Uterus (tissue), 4 donors: Measurements from ENCODE around the gene OPALIN. TPM values are rescaled to one million over a fixed set of nuclear protein-coding genes. Genes with fewer than 3 reads are reported as not detected.

Experiments used
- DNase-seq, 2 donors: peaks; one replicate each; pipeline ENCODE4 v3.0.0-alpha.2; 2019 to 2020
- H3K27ac ChIP-seq, 2 donors: fragments of 200-600 bp; sonication (generic); 1 replicate in 1 of 2; 2 replicates in 1 of 2; pipeline ENCODE4 v1.5.1; 2016 to 2018
- H3K27me3 ChIP-seq, 2 donors: fragments of 200-600 bp; sonication (generic); one replicate each; pipeline ENCODE4 v1.5.1; 2018 to 2019; ENCODE audit warnings: control low read depth in 1 of 2
- H3K36me3 ChIP-seq, 2 donors: fragments of 200-600 bp; sonication (generic); one replicate each; pipeline ENCODE4 v1.5.1; 2019; ENCODE audit warnings: control low read depth in 1 of 2
- H3K4me1 ChIP-seq, 2 donors: fragments of 200-600 bp; sonication (generic); one replicate each; pipeline ENCODE4 v1.5.1; 2018 to 2019; ENCODE audit warnings: control low read depth in 1 of 2
- H3K4me3 ChIP-seq, 2 donors: fragments of 200-600 bp; sonication (generic); 1 replicate in 1 of 2; 2 replicates in 1 of 2; pipeline ENCODE4 v1.5.1; 2018 to 2019; ENCODE audit warnings: mild to moderate bottlenecking in 1 of 2
- H3K9me3 ChIP-seq, 2 donors: fragments of 200-600 bp; sonication (generic); one replicate each; pipeline ENCODE4 v1.5.1; 2019; ENCODE audit warnings: control low read depth in 1 of 2
- POLR2A ChIP-seq, 2 donors: fragments of 450-650 bp; IDR thresholded peaks; one replicate each; pipeline ENCODE4 v1.6.1; 2016; ENCODE audit warnings: antibody characterized with exemption in 2 of 2, mild to moderate bottlenecking in 1 of 2, moderate library complexity in 1 of 2
- intact Hi-C: fragments of 100-400 bp; cut with DNase I; formaldehyde crosslinking; loops from one replicate; pipeline ENCODE4 v1.15.1; 2023; ENCODE audit warnings: low total_unique reads
- total RNA-seq, 4 donors: library from RNA; depleted of rRNA in 3 of 4; stranded (reverse); fragments of >200 nt in 3 of 4; gene quantifications; one replicate each; pipeline versions ENCODE4 v1.1.0 to v1.2.4, GENCODE V29; 2014 to 2023
- TF ChIP-seq, protein P1 (sequence below), 4 experiments: fragments of 200-600 bp in 2 of 4; fragments of 450-650 bp in 2 of 4; sonication (generic) in 2 of 4; IDR thresholded peaks; one replicate each; pipeline ENCODE4 v1.5.1; 2016 to 2019; ENCODE audit warnings: antibody characterized with exemption in 4 of 4, mild to moderate bottlenecking in 2 of 4, moderate library complexity in 1 of 4
- donor health status: DM: yes; HTN: yes; CAD: no.

Gene OPALIN
- total RNA-seq, 4 donors from 2014 or later: not detected

GRCh38 chr10:96370584-96371157, 11.9 kb upstream of the OPALIN start:
- intact Hi-C loops: loop anchor here (10.0 kb wide), 1 partner anchor 464 kb away; the partner anchor contains the start of gene LCOR
- DNase-seq: peak; percentile 39 to 44
- H3K4me3 ChIP-seq: no peak overlapping the region
- no peaks in the 10 kb centered on the region for H3K4me1 ChIP-seq
- H3K27ac ChIP-seq: no peak overlapping the region
- TF ChIP-seq POLR2A (IDR thresholded peaks at IDR 0.05): no peak
- TF ChIP-seq, protein P1, sequence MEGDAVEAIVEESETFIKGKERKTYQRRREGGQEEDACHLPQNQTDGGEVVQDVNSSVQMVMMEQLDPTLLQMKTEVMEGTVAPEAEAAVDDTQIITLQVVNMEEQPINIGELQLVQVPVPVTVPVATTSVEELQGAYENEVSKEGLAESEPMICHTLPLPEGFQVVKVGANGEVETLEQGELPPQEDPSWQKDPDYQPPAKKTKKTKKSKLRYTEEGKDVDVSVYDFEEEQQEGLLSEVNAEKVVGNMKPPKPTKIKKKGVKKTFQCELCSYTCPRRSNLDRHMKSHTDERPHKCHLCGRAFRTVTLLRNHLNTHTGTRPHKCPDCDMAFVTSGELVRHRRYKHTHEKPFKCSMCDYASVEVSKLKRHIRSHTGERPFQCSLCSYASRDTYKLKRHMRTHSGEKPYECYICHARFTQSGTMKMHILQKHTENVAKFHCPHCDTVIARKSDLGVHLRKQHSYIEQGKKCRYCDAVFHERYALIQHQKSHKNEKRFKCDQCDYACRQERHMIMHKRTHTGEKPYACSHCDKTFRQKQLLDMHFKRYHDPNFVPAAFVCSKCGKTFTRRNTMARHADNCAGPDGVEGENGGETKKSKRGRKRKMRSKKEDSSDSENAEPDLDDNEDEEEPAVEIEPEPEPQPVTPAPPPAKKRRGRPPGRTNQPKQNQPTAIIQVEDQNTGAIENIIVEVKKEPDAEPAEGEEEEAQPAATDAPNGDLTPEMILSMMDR (IDR thresholded peaks at IDR 0.05): peak; percentile 56 to 72 (median 62)
- no peaks in the 10 kb centered on the region for H3K36me3 ChIP-seq
- H3K9me3 ChIP-seq: no peaks in the 10 kb centered on the region
- no peaks in the 10 kb centered on the region for H3K27me3 ChIP-seq

- no peaks in the 10 kb centered on the region for H3K36me3 ChIP-seq
- TF ChIP-seq, protein P1 (IDR thresholded peaks at IDR 0.05): no peak
- no peak for TF ChIP-seq POLR2A (IDR thresholded peaks at IDR 0.05)
- no peak overlapping the region for H3K27ac ChIP-seq
- no peak overlapping the region for H3K4me3 ChIP-seq
- H3K9me3 ChIP-seq: no peaks in the 10 kb centered on the region
- H3K27me3 ChIP-seq: no peaks in the 10 kb centered on the region
- intact Hi-C loops: loop anchor here (10.0 kb wide), 1 partner anchor 465 kb away; the partner anchor contains the start of gene LCOR
- no peak for DNase-seq
- no peaks in the 10 kb centered on the region for H3K4me1 ChIP-seq
Observed at GRCh38 chr10:96369890-96370583, 11.2 kb upstream of the OPALIN start.

- Histone ChIP-seq H3K36me3 (no peaks in the 10 kb centered on the region), H3K4me1 (no peaks in the 10 kb centered on the region), H3K4me3 (no peak overlapping the region), H3K9me3 (no peaks in the 10 kb centered on the region), H3K27me3 (no peaks in the 10 kb centered on the region), H3K27ac (no peak overlapping the region)
- intact Hi-C loops: no loop called here
- no peak for TF ChIP-seq POLR2A (IDR thresholded peaks at IDR 0.05)
- TF ChIP-seq, protein P1 (IDR thresholded peaks at IDR 0.05): no peak
- no peak for DNase-seq
Observed at GRCh38 chr10:96368971-96369370, 10.2 kb upstream of the OPALIN start.

DNA sequence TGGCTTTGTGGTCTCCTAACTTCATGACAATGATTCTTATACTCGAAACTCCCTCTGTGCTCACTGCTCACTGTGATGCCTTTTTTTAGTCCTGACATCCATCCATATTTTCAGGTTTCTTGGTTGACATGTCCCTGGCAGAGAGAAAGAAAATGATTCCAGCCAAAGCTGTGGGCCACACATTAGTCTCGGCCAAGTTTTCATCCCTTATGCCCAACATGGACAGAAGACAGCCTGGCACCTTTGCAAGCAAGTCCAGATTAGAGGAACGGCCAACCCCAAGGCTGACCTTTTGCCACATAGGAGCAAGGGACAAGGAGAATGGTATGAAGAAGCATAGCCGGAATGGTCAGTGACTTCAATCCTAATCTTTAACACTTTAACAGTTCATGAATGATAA, 8.7 kb upstream of the OPALIN start:
- H3K9me3 ChIP-seq: no peaks in the 10 kb centered on the region
- H3K36me3 ChIP-seq: no peaks in the 10 kb centered on the region
- no peak overlapping the region for H3K27ac ChIP-seq
- no peak overlapping the region for H3K4me3 ChIP-seq
- TF ChIP-seq POLR2A (IDR thresholded peaks at IDR 0.05): no peak
- TF ChIP-seq, protein P1 (IDR thresholded peaks at IDR 0.05): no peak
- intact Hi-C loops: no loop called here
- H3K4me1 ChIP-seq: no peaks in the 10 kb centered on the region
- DNase-seq: no peak
- H3K27me3 ChIP-seq: no peaks in the 10 kb centered on the region

- no peaks in the 10 kb centered on the region for H3K4me1 ChIP-seq
- H3K27me3 ChIP-seq: no peaks in the 10 kb centered on the region
- H3K4me3 ChIP-seq: no peak overlapping the region
- TF ChIP-seq, protein P1 (IDR thresholded peaks at IDR 0.05): no peak
- no peak for TF ChIP-seq POLR2A (IDR thresholded peaks at IDR 0.05)
- intact Hi-C loops: no loop called here
- no peak overlapping the region for H3K27ac ChIP-seq
- no peaks in the 10 kb centered on the region for H3K36me3 ChIP-seq
- no peaks in the 10 kb centered on the region for H3K9me3 ChIP-seq
- no peak for DNase-seq
Observed at GRCh38 chr10:96366508-96366907, 7.7 kb upstream of the OPALIN start.
